Stimulated activated CD8-positive, alpha-beta memory T cell treated with anti-CD3 and anti-CD28 coated beads, Interleukin-15, amount 100 ng/mL, for 4 hours (primary cell): ENCODE measurements around the gene KRTAP12-3.
"Not testable (repeated sequence)": the region's sequence is repeated elsewhere in the genome, so short reads cannot be mapped to it uniquely, and the experiment has no call there.

Experiments used
- DNase-seq, 2 donors: peaks; one replicate each; pipeline ENCODE4 v3.0.0-alpha.2; 2020; ENCODE audit warnings: low read depth in 2 of 2

The KRTAP12-3 gene

GRCh38 chr21:44650973-44651675 is 6.6 kb upstream of the KRTAP12-3 start:
- no peak for DNase-seq

GRCh38 chr21:44653123-44653522 is 4.6 kb upstream of the KRTAP12-3 start:
- no peak for DNase-seq

- DNase-seq: no peak
These were observed 3.8 kb upstream of the KRTAP12-3 start for GRCh38 chr21:44653656-44654575.

- DNase-seq: no peak
These were observed 3.1 kb upstream of the KRTAP12-3 start, which contains the start of gene KRTAP12-4 for GRCh38 chr21:44654576-44655175. Gene KRTAP12-4, minus strand, starts transcription at chr21:44654659. Its CDS starts 45 bp downstream, at chr21:44654614.

- no peak for DNase-seq
These were observed 864 bp upstream of the KRTAP12-3 start for GRCh38 chr21:44656868-44657267.

- no peak for DNase-seq
These were observed 794 bp downstream of the KRTAP12-3 start for GRCh38 chr21:44658541-44658910.

GRCh38 chr21:44658913-44659595 is 1.3 kb downstream of the KRTAP12-3 start:
- DNase-seq: no peak

- not testable (repeated sequence) for DNase-seq
These were observed 3.8 kb downstream of the KRTAP12-3 start for GRCh38 chr21:44661567-44661966.

GRCh38 chr21:44664691-44665090 is 7.0 kb downstream of the KRTAP12-3 start:
- no peak for DNase-seq

GRCh38 chr21:44666401-44667320 is 8.9 kb downstream of the KRTAP12-3 start, which contains the start of gene KRTAP12-2:
Gene KRTAP12-2, minus strand, starts transcription at chr21:44666927. Its CDS starts 41 bp downstream, at chr21:44666886.
- DNase-seq: no peak

GRCh38 chr21:44667612-44668011 is 9.9 kb downstream of the KRTAP12-3 start:
- no peak for DNase-seq

- no peak for DNase-seq
These were observed 13.1 kb downstream of the KRTAP12-3 start for GRCh38 chr21:44670642-44671432.

GRCh38 chr21:44671911-44672310 is 14.2 kb downstream of the KRTAP12-3 start:
- DNase-seq: no peak

GRCh38 chr21:44677881-44678280 is 20.1 kb downstream of the KRTAP12-3 start:
- no peak for DNase-seq

- no peak for DNase-seq
These were observed 23.4 kb downstream of the KRTAP12-3 start for GRCh38 chr21:44681152-44681551.

GRCh38 chr21:44681861-44682579 is 24.3 kb downstream of the KRTAP12-3 start, which contains the start of gene KRTAP12-1:
Gene KRTAP12-1, minus strand, starts transcription at chr21:44682163. Its CDS starts 40 bp downstream, at chr21:44682123.
- no peak for DNase-seq

- no peak for DNase-seq
These were observed 24.9 kb downstream of the KRTAP12-3 start for GRCh38 chr21:44682580-44683151.

- no peak for DNase-seq
These were observed 26.3 kb downstream of the KRTAP12-3 start for GRCh38 chr21:44684077-44684476.

GRCh38 chr21:44684483-44684882 is 26.8 kb downstream of the KRTAP12-3 start:
- no peak for DNase-seq
